Neural progenitor cell (in vitro differentiated cells): ENCODE measurements around the gene SIGLEC10.

ENCODE experiments used
- EZH2 ChIP-seq: fragments of 200-600 bp; sonication (generic); IDR thresholded peaks from 2 replicates; pipeline ENCODE4 v1.6.1; 2017; ENCODE audit warnings: antibody characterized with exemption, mild to moderate bottlenecking, moderate library complexity
- TF ChIP-seq, protein P1 (sequence below): fragments of 200-600 bp; sonication (generic); IDR thresholded peaks from 2 replicates; pipeline ENCODE4 v1.5.1; 2017; ENCODE audit warnings: antibody characterized with exemption, mild to moderate bottlenecking

DNA sequence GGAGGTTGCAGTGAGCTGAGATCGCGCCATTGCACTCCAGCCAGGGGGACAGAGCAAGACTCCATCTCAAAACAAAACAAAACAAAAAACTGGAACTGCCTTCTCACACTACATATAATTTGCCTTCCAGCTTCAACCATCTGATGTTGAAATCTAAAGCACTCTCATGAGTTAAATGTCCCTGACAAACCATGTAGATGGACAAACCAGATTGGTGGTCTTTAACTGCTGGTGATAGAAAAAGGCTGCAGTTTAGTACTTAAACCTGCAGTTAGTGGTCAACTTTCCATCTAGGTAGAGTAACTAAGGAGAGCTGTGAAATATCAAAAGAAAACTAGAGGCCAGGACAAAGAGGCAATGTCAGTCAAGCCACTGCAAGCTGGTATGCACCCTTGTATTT is 21.3 kb downstream of the SIGLEC10 start:
- TF ChIP-seq, protein P1, sequence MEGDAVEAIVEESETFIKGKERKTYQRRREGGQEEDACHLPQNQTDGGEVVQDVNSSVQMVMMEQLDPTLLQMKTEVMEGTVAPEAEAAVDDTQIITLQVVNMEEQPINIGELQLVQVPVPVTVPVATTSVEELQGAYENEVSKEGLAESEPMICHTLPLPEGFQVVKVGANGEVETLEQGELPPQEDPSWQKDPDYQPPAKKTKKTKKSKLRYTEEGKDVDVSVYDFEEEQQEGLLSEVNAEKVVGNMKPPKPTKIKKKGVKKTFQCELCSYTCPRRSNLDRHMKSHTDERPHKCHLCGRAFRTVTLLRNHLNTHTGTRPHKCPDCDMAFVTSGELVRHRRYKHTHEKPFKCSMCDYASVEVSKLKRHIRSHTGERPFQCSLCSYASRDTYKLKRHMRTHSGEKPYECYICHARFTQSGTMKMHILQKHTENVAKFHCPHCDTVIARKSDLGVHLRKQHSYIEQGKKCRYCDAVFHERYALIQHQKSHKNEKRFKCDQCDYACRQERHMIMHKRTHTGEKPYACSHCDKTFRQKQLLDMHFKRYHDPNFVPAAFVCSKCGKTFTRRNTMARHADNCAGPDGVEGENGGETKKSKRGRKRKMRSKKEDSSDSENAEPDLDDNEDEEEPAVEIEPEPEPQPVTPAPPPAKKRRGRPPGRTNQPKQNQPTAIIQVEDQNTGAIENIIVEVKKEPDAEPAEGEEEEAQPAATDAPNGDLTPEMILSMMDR = no peak
- no peak for TF ChIP-seq EZH2
